Endothelial cell of umbilical vein (primary cell): ENCODE results near the gene XXYLT1. TPM values are rescaled to one million over a fixed set of nuclear protein-coding genes. Genes with fewer than 3 reads are reported as not detected.

Experiments
- BruUV-seq: library from RNA; stranded (reverse); fragments of 400-500 nt; replicated peaks from 2 replicates; lab custom pipeline; 2021; lab: Mats Ljungman, UMichigan
- CTCF ChIA-PET: fragments of 300-600, 350-600 bp; sonication (Branson Sonifier 250); formaldehyde crosslinking; loops from one replicate; lab custom pipeline; 2021; ENCODE audit warnings: antibody characterized with exemption, inconsistent platforms; lab: Charles Lee
- POLR2A ChIA-PET: fragments of 300-600, 350-600 bp; sonication (Branson Sonifier 250); formaldehyde crosslinking; loops from one replicate; lab custom pipeline; 2021; ENCODE audit warnings: antibody characterized with exemption, inconsistent platforms; lab: Charles Lee
- DNase-seq: peaks from one replicate; pipeline ENCODE4 v3.0.0-alpha.2; 2011; ENCODE audit warnings: low read depth, low spot score
- FAIRE-seq: peaks from 2 replicates; lab custom pipeline; 2011; peaks lifted over from hg19 to GRCh38; lab: Jason Lieb, UNC
- H2AFZ ChIP-seq: 2 replicates; pipeline ENCODE4 v1.6.0; 2012; ENCODE audit warnings: low read depth, low read length, control low read depth, inconsistent platforms
- H3K27ac ChIP-seq: 2 replicates; pipeline ENCODE4 v1.5.1; 2011; ENCODE audit warnings: low read depth, mild to moderate bottlenecking, control low read depth, low read length, moderate library complexity; ENCODE audit not compliant: insufficient read depth
- H3K27me3 ChIP-seq, 2 experiments: 2 replicates each; pipeline versions ENCODE4 v1.6.0 to v1.6.1; 2011; ENCODE audit warnings: low read length in 2 of 2, mixed read lengths in 1 of 2; ENCODE audit not compliant: control insufficient read depth in 2 of 2, insufficient read depth in 2 of 2
- H3K36me3 ChIP-seq, 2 experiments: 2 replicates in 1 of 2; 3 replicates in 1 of 2; pipeline ENCODE4 v1.5.1; 2011; ENCODE audit warnings: low read length in 2 of 2, mild to moderate bottlenecking in 1 of 2, moderate library complexity in 1 of 2; ENCODE audit not compliant: control insufficient read depth in 2 of 2, insufficient read depth in 2 of 2; ENCODE audit errors: extremely low read depth in 1 of 2
- H3K4me1 ChIP-seq: 3 replicates; pipeline ENCODE4 v1.5.1; 2011; ENCODE audit warnings: mild to moderate bottlenecking, low read length; ENCODE audit not compliant: control insufficient read depth, insufficient read depth; ENCODE audit errors: extremely low read depth
- H3K4me2 ChIP-seq: 2 replicates; pipeline ENCODE4 v1.6.1; 2011; ENCODE audit warnings: low read length, control low read depth, mixed read lengths; ENCODE audit not compliant: insufficient read depth
- H3K4me3 ChIP-seq, 3 experiments: fragments of 200-600 bp in 1 of 3; sonication (generic), shearing (Covaris generic) in 1 of 3; replicated peaks in 1 of 3; 2 replicates each; pipeline ENCODE4 v1.5.1; 2011 to 2016; ENCODE audit warnings: control low read depth in 3 of 3, low read length in 3 of 3, mild to moderate bottlenecking in 2 of 3, inconsistent platforms in 1 of 3, low read depth in 1 of 3, moderate library complexity in 1 of 3; ENCODE audit not compliant: insufficient read depth in 1 of 3
- H3K79me2 ChIP-seq: 2 replicates; pipeline ENCODE4 v1.6.0; 2012; ENCODE audit warnings: low read length, inconsistent platforms; ENCODE audit not compliant: control insufficient read depth, insufficient read depth
- H3K9ac ChIP-seq: replicated peaks from 2 replicates; pipeline ENCODE3; 2011; ENCODE audit warnings: low read length, control low read depth; ENCODE audit not compliant: insufficient read depth; ENCODE audit errors: extremely low read depth
- H3K9me1 ChIP-seq: replicated peaks from 3 replicates; pipeline ENCODE4 v1.6.0; 2011; ENCODE audit warnings: mild to moderate bottlenecking, low read length; ENCODE audit not compliant: control insufficient read depth, insufficient read depth; ENCODE audit errors: extremely low read depth
- H3K9me3 ChIP-seq: replicated peaks from 2 replicates; pipeline ENCODE4 v1.5.1; 2012; ENCODE audit warnings: low read length, inconsistent platforms; ENCODE audit not compliant: control insufficient read depth, insufficient read depth
- H4K20me1 ChIP-seq: replicated peaks from 2 replicates; pipeline ENCODE3; 2011; ENCODE audit warnings: mild to moderate bottlenecking, low read length; ENCODE audit not compliant: control insufficient read depth, insufficient read depth; ENCODE audit errors: extremely low read depth
- CTCF ChIP-seq, 2 donors: IDR thresholded peaks; 1 replicate in 1 of 2; 2 replicates in 1 of 2; pipeline ENCODE4 v1.5.1; 2011; ENCODE audit warnings: low read length in 2 of 2, mild to moderate bottlenecking in 2 of 2, moderate library complexity in 2 of 2, control low read depth in 1 of 2, inconsistent platforms in 1 of 2, low read depth in 1 of 2; ENCODE audit not compliant: insufficient read depth in 1 of 2; ENCODE audit errors: extremely low read depth in 1 of 2
- EZH2 ChIP-seq: IDR thresholded peaks from 2 replicates; pipeline ENCODE4 v1.6.1; 2012; ENCODE audit warnings: borderline replicate concordance, low read depth, mild to moderate bottlenecking, moderate library complexity, low read length, inconsistent platforms; ENCODE audit not compliant: severe bottlenecking
- FOS ChIP-seq: IDR thresholded peaks from 2 replicates; pipeline ENCODE4 v1.6.1; 2011; ENCODE audit warnings: mild to moderate bottlenecking, low read length, moderate library complexity, borderline replicate concordance; ENCODE audit not compliant: insufficient read depth
- GATA2 ChIP-seq: IDR thresholded peaks from 2 replicates; pipeline ENCODE4 v1.7.0; 2011; ENCODE audit warnings: low read depth, mild to moderate bottlenecking, moderate library complexity, mixed read lengths, low read length; ENCODE audit not compliant: insufficient read length, insufficient read depth
- JUN ChIP-seq: IDR thresholded peaks from 2 replicates; pipeline ENCODE4 v1.6.1; 2011; ENCODE audit warnings: borderline replicate concordance, low read depth; ENCODE audit not compliant: insufficient read length, insufficient read depth
- MAX ChIP-seq: IDR thresholded peaks from 2 replicates; pipeline ENCODE4 v1.6.1; 2011; ENCODE audit not compliant: insufficient read depth, insufficient read length
- MYC ChIP-seq: IDR thresholded peaks from one replicate; pipeline ENCODE4 v1.6.1; 2011; ENCODE audit warnings: mild to moderate bottlenecking, low read depth, low read length
- POLR2A ChIP-seq: IDR thresholded peaks from 2 replicates; pipeline ENCODE4 v1.6.1; 2012; ENCODE audit warnings: low read depth, mild to moderate bottlenecking, control low read depth, low read length
- POLR2AphosphoS5 ChIP-seq: IDR thresholded peaks from 2 replicates; pipeline ENCODE4 v1.6.1; 2012; ENCODE audit warnings: low read depth, mild to moderate bottlenecking, control low read depth, low read length, moderate library complexity; ENCODE audit not compliant: insufficient read depth
- dilution Hi-C: fragments of 300-500 bp; cut with MboI; formaldehyde crosslinking; loops from one replicate; pipeline ENCODE4 v1.15.0; 2019; ENCODE audit warnings: low sequenced_read_pairs; ENCODE audit not compliant: extremely low pct_ligation_motif_present
- intact Hi-C: fragments of 100-400 bp; cut with micrococcal nuclease; formaldehyde crosslinking; loops from one replicate; pipeline ENCODE4 v1.10.0; 2022
- polyA plus RNA-seq, 4 experiments: library from polyadenylated mRNA; depleted of rRNA in 3 of 4; stranded (reverse) in 3 of 4; unstranded in 1 of 4; fragments of >200 nt; gene quantifications; 2 replicates each; pipeline versions ENCODE4 v1.2.1 to v1.2.3, GENCODE V29; 2011 to 2012; ENCODE audit warnings: missing spikeins in 1 of 4
- total RNA-seq: library from RNA; stranded (reverse); gene quantifications from 2 replicates; pipeline ENCODE4 v1.2.3, GENCODE V29; 2021

Gene XXYLT1
- total and polyA plus RNA-seq, 2 donors (not counting 3 experiments of a cell fraction or from before 2014, with no cell fraction given) = 54.4 to 78.1 TPM

DNA sequence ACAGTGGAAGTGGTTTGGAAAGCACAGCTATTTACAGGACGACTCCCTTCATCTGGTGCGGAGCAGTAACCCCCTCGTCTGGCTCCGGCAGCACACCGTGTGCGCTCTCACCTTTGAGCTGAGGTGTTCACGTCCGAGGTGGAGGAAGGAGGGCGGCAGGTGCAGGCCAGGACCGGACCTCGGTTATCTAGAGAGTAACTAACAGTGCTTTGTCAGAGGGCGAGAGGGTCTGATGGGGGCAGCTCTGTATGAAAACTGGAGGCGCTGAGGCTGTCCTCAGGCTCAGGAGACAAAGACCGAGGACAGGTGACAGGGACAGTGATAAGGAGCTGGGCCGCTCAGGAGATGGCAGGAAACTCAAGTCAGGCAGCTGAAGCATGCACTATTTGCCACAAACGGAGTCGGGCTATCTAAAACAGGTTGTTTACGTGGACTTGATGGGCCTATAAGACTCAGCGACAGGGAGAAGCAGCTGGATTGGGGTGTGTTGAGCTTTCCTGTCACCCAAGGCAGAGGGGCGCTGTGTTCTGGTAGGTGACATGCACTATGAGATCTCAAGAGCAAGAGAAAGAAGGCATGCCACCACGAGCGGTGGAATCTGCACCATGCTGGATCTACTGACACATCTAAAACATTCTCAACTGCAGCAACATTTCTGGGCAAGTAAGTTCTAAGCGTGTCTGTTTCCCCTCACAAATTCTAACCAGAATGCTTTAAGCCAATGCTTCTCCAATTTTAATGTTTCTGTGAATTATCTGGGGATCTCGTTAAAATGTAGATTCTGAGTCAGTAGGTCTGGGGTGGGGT, 155.2 kb downstream of the XXYLT1 start:
- H3K9ac ChIP-seq = no peak overlapping the region
- no TSS peak for BruUV-seq
- H4K20me1 ChIP-seq = no peaks in the 10 kb centered on the region
- no peaks in the 10 kb centered on the region for H3K9me1 ChIP-seq
- ChIA-PET CTCF (interaction anchor here (0.8 to 4.6 kb wide), 5 partner anchors 9 to 433 kb away, joined by 3 to 23 read pairs (median 6); partner anchors contain the start of gene XXYLT1), POLR2A (no interaction called here)
- H3K4me3 ChIP-seq = no peak overlapping the region
- H3K36me3 ChIP-seq = no peaks in the 10 kb centered on the region
- DNase-seq = no peak
- H3K27me3 ChIP-seq = no peaks in the 10 kb centered on the region
- H3K4me1 ChIP-seq = peaks cover 41% of the 10 kb centered on the region
- H3K79me2 ChIP-seq = no peaks in the 10 kb centered on the region
- no peak overlapping the region for H3K4me2 ChIP-seq
- TF ChIP-seq POLR2A (no peak), POLR2AphosphoS5 (no peak), CTCF (IDR thresholded peaks at IDR 0.05; ENCODE audit: extremely low read depth in 1 of 2, insufficient read depth in 1 of 2, low read depth in 1 of 2, low read length in 2 of 2) (no peak), GATA2 (no peak), FOS (no peak), MYC (no peak), JUN (no peak), MAX (no peak), EZH2 (no peak)
- intact Hi-C loops (loop anchor here (5.0 kb wide), 1 partner anchor 234 kb away; no protein-coding TSS in a partner anchor), dilution Hi-C loops (loop anchor here (25.0 kb wide), 1 partner anchor 429 kb away; the partner anchor contains the start of gene FAM43A)
- no peak for FAIRE-seq
- H3K27ac ChIP-seq = peak overlapping the region; percentile 87
- H3K9me3 ChIP-seq = no peaks in the 10 kb centered on the region
- no peak overlapping the region for H2AFZ ChIP-seq
